A549 (cell line): Measurements from ENCODE around the gene PLGRKT.

Source experiments
- CTCF ChIP-seq: fragments of >200 bp; sonication (Bioruptor Twin); formaldehyde crosslinking; IDR thresholded peaks from 3 replicates; pipeline ENCODE4 v1.5.1; 2016
- KDM1A ChIP-seq: fragments of 200-600 bp; sonication (generic); IDR thresholded peaks from 2 replicates; pipeline ENCODE4 v1.6.1; 2016; ENCODE audit warnings: low read depth, mild to moderate bottlenecking

- TF ChIP-seq KDM1A (no peak), CTCF (no peak)
These were observed 45.6 kb upstream of the PLGRKT start for GRCh38 chr9:5483306-5483705.
